Right lobe of liver (tissue), 4 donors: ENCODE results near the gene TDRD1.

Source experiments
- POLR2A ChIP-seq: fragments of 450-650 bp; IDR thresholded peaks from one replicate; pipeline ENCODE4 v1.6.1; 2017; ENCODE audit warnings: antibody characterized with exemption, mild to moderate bottlenecking
- TF ChIP-seq, protein P1 (sequence below), 4 donors: fragments of 200-600 bp in 3 of 4; fragments of 450-650 bp in 1 of 4; IDR thresholded peaks; one replicate each; pipeline versions ENCODE4 v1.5.1 to v1.8.0; 2016 to 2022; ENCODE audit warnings: antibody characterized with exemption in 4 of 4, mild to moderate bottlenecking in 2 of 4
- donor health status: DM: no; HTN: no; CAD: no.
- donor health status: DM: no; HTN: no; CAD: no.
- donor health status: DM: no; HTN: yes; CAD: no.

DNA sequence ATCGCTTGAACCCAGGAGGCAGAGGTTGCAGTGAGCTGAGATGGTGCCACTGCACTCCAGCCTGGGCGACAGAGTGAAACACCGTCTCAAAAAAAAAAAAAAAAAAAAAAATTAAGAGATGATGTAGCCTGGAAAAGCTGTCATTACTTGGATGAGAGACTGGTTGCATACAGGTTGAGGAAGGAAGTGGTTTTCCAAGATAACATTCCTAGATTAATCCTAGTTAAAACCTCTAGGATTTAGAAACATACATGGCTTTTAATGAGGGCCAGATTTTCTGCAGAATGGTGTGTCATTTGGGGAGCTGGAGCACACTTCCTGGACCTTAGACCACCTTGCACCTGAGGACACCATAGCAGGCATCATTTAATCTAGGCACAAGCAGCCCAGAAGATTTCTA is 77.7 kb downstream of the TDRD1 start:
- TF ChIP-seq, protein P1, sequence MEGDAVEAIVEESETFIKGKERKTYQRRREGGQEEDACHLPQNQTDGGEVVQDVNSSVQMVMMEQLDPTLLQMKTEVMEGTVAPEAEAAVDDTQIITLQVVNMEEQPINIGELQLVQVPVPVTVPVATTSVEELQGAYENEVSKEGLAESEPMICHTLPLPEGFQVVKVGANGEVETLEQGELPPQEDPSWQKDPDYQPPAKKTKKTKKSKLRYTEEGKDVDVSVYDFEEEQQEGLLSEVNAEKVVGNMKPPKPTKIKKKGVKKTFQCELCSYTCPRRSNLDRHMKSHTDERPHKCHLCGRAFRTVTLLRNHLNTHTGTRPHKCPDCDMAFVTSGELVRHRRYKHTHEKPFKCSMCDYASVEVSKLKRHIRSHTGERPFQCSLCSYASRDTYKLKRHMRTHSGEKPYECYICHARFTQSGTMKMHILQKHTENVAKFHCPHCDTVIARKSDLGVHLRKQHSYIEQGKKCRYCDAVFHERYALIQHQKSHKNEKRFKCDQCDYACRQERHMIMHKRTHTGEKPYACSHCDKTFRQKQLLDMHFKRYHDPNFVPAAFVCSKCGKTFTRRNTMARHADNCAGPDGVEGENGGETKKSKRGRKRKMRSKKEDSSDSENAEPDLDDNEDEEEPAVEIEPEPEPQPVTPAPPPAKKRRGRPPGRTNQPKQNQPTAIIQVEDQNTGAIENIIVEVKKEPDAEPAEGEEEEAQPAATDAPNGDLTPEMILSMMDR (IDR thresholded peaks at IDR 0.05) = no peak
- no peak for TF ChIP-seq POLR2A
